ENCODE results near the gene MAP3K5.
"Not testable (repeated sequence)": the region's sequence is repeated elsewhere in the genome, so short reads cannot be mapped to it uniquely, and the experiment has no call there.

MAP3K5 gene

GRCh38 chr6:136696238-136696637, 96.0 kb downstream of the MAP3K5 start:
- TF ChIP-seq CTCF (IDR thresholded peaks at IDR 0.05): no peak
- Histone ChIP-seq H3K4me1 (ENCODE audit: control insufficient read depth in 1 of 2, insufficient read depth in 1 of 2, low read depth in 1 of 2, low read length in 1 of 2) (peaks cover 8 to 9% of the 10 kb centered on the region in 2 experiments), H3K36me3 (peaks cover 67% of the 10 kb centered on the region), H3K4me3 (ENCODE audit: low read depth in 1 of 2, low read length in 1 of 2) (no peak overlapping the region), H3K27ac (no peak overlapping the region), H3K9me3 (no peaks in the 10 kb centered on the region), H3K27me3 (no peaks in the 10 kb centered on the region)

- Histone ChIP-seq H3K27ac (no peak overlapping the region), H3K36me3 (peaks cover 70% of the 10 kb centered on the region), H3K4me3 (ENCODE audit: low read depth in 1 of 2, low read length in 1 of 2) (no peak overlapping the region), H3K27me3 (no peaks in the 10 kb centered on the region), H3K9me3 (no peaks in the 10 kb centered on the region), H3K4me1 (ENCODE audit: control insufficient read depth in 1 of 2, insufficient read depth in 1 of 2, low read depth in 1 of 2, low read length in 1 of 2) (peaks cover 8 to 9% of the 10 kb centered on the region in 2 experiments)
- no peak for TF ChIP-seq CTCF (IDR thresholded peaks at IDR 0.05)
Observed at GRCh38 chr6:136695412-136695811, 96.9 kb downstream of the MAP3K5 start.

- no peaks in the 10 kb centered on the region for H3K9me3 ChIP-seq
- H3K36me3 ChIP-seq: peaks cover 67% of the 10 kb centered on the region
- no peaks in the 10 kb centered on the region for H3K27me3 ChIP-seq
- no peak overlapping the region for H3K4me3 ChIP-seq (ENCODE audit: low read depth in 1 of 2, low read length in 1 of 2)
- no peak for TF ChIP-seq CTCF (IDR thresholded peaks at IDR 0.05)
- H3K4me1 ChIP-seq (ENCODE audit: control insufficient read depth in 1 of 2, insufficient read depth in 1 of 2, low read depth in 1 of 2, low read length in 1 of 2): peaks cover 8 to 9% of the 10 kb centered on the region in 2 experiments
- H3K27ac ChIP-seq: no peak overlapping the region
Observed at GRCh38 chr6:136693090-136693489, 99.2 kb downstream of the MAP3K5 start.

- H3K27me3 ChIP-seq; H3K4me1 ChIP-seq (ENCODE audit: control insufficient read depth in 1 of 2, insufficient read depth in 1 of 2, low read depth in 1 of 2, low read length in 1 of 2); H3K9me3 ChIP-seq; H3K27ac ChIP-seq; H3K4me3 ChIP-seq (ENCODE audit: low read depth in 1 of 2, low read length in 1 of 2): not testable (repeated sequence)
- peaks cover 24% of the 10 kb centered on the region for H3K36me3 ChIP-seq
Observed at GRCh38 chr6:136687894-136688293, 104.4 kb downstream of the MAP3K5 start.

GRCh38 chr6:136685540-136686108, 106.7 kb downstream of the MAP3K5 start:
- no peak overlapping the region for H3K4me3 ChIP-seq (ENCODE audit: low read depth in 1 of 2, low read length in 1 of 2)
- no peaks in the 10 kb centered on the region for H3K27me3 ChIP-seq
- H3K27ac ChIP-seq: no peak overlapping the region
- H3K9me3 ChIP-seq: no peaks in the 10 kb centered on the region
- no peak for TF ChIP-seq CTCF (IDR thresholded peaks at IDR 0.05)
- peaks cover 13% of the 10 kb centered on the region for H3K36me3 ChIP-seq
- no peaks in the 10 kb centered on the region for H3K4me1 ChIP-seq (ENCODE audit: control insufficient read depth in 1 of 2, insufficient read depth in 1 of 2, low read depth in 1 of 2, low read length in 1 of 2)

- H3K36me3 ChIP-seq: peaks cover 13% of the 10 kb centered on the region
- no peak for TF ChIP-seq CTCF (IDR thresholded peaks at IDR 0.05)
- no peak overlapping the region for H3K27ac ChIP-seq
Observed at GRCh38 chr6:136684466-136684865, 107.8 kb downstream of the MAP3K5 start.

More at GRCh38 chr6:136684466-136684865, 107.8 kb downstream of the MAP3K5 start:
- no peak overlapping the region for H3K4me3 ChIP-seq (ENCODE audit: low read depth in 1 of 2, low read length in 1 of 2)
- no peaks in the 10 kb centered on the region for H3K9me3 ChIP-seq
- H3K27me3 ChIP-seq: no peaks in the 10 kb centered on the region
- no peaks in the 10 kb centered on the region for H3K4me1 ChIP-seq (ENCODE audit: control insufficient read depth in 1 of 2, insufficient read depth in 1 of 2, low read depth in 1 of 2, low read length in 1 of 2)

Data from neutrophil (primary cell).